Spleen (tissue), 11 donors: ENCODE data around the gene ZNF652. TPM values are rescaled to one million over a fixed set of nuclear protein-coding genes. Genes with fewer than 3 reads are reported as not detected.
"Not testable (repeated sequence)": the region's sequence is repeated elsewhere in the genome, so short reads cannot be mapped to it uniquely, and the experiment has no call there.

Source experiments
- DNase-seq: peaks from one replicate; pipeline ENCODE4 v3.0.0-alpha.2; 2020
- H3K27ac ChIP-seq, 8 donors: fragments of 200-600 bp; sonication (generic) in 7 of 8; 1 replicate in 4 of 8; 2 replicates in 4 of 8; pipeline versions ENCODE4 v1.5.0 to v1.8.0; 2016 to 2021; ENCODE audit warnings: inconsistent platforms in 4 of 8, mild to moderate bottlenecking in 4 of 8, moderate library complexity in 1 of 8
- H3K27me3 ChIP-seq, 7 donors: fragments of 200-600 bp; sonication (generic) in 6 of 7; replicated peaks in 1 of 7; 1 replicate in 4 of 7; 2 replicates in 3 of 7; pipeline versions ENCODE4 v1.5.0 to v1.8.0; 2016 to 2021; ENCODE audit warnings: inconsistent platforms in 3 of 7, mild to moderate bottlenecking in 1 of 7
- H3K36me3 ChIP-seq, 6 donors: fragments of 200-600 bp; sonication (generic) in 5 of 6; 1 replicate in 4 of 6; 2 replicates in 2 of 6; pipeline versions ENCODE4 v1.5.0 to v1.8.0; 2016 to 2021; ENCODE audit warnings: inconsistent platforms in 2 of 6
- H3K4me1 ChIP-seq, 6 donors: fragments of 200-600 bp; sonication (generic) in 5 of 6; 1 replicate in 3 of 6; 2 replicates in 3 of 6; pipeline versions ENCODE4 v1.5.0 to v1.8.0; 2016 to 2021; ENCODE audit warnings: inconsistent platforms in 3 of 6
- H3K4me3 ChIP-seq, 8 donors: fragments of 200-600 bp; sonication (generic) in 7 of 8; 1 replicate in 4 of 8; 2 replicates in 4 of 8; pipeline versions ENCODE4 v1.5.0 to v1.8.0; 2016 to 2021; ENCODE audit warnings: inconsistent platforms in 4 of 8, mild to moderate bottlenecking in 4 of 8, moderate library complexity in 2 of 8
- H3K9me3 ChIP-seq, 8 donors: fragments of 200-600 bp; sonication (generic) in 7 of 8; 1 replicate in 4 of 8; 2 replicates in 4 of 8; pipeline versions ENCODE4 v1.5.0 to v1.8.0; 2016 to 2021; ENCODE audit warnings: inconsistent platforms in 4 of 8
- CTCF ChIP-seq, 11 experiments: fragments of 200-600 bp in 7 of 11; fragments of 450-650 bp in 4 of 11; sonication (generic) in 4 of 11; IDR thresholded peaks in 8 of 11; conservative IDR thresholded peaks in 3 of 11; 1 replicate in 7 of 11; 2 replicates in 4 of 11; pipeline versions ENCODE4 v1.4.0 to v1.8.0; 2016 to 2021; ENCODE audit warnings: antibody characterized with exemption in 11 of 11, inconsistent platforms in 4 of 11, mild to moderate bottlenecking in 1 of 11
- POLR2A ChIP-seq, 3 donors: fragments of 450-650 bp; IDR thresholded peaks; one replicate each; pipeline ENCODE4 v1.5.1; 2017; ENCODE audit warnings: antibody characterized with exemption in 3 of 3, mild to moderate bottlenecking in 1 of 3
- POLR2AphosphoS5 ChIP-seq, 3 donors: sonication (generic); formaldehyde crosslinking; IDR thresholded peaks; one replicate each; pipeline ENCODE4 v1.5.1; 2017; ENCODE audit warnings: antibody characterized with exemption in 3 of 3
- WGBS, 5 donors: extraction: QIAGEN DNeasy Blood & Tissue Kit in 3 of 5; methylation state at CpG; one replicate each; pipeline versions ENCODE4 v1.1.5 to v1.1.7; 2013 to 2018; 5-methylcytosine and 5-hydroxymethylcytosine counted together
- intact Hi-C: fragments of 100-400 bp; cut with DNase I; formaldehyde crosslinking; loops from one replicate; pipeline ENCODE4 v1.15.0; 2023; ENCODE audit warnings: low total_unique reads
- polyA plus RNA-seq, 3 donors: library from polyadenylated mRNA; stranded (reverse); fragments of 200-250 nt; gene quantifications; one replicate each; pipeline ENCODE4 v1.2.1, GENCODE V29; 2013
- total RNA-seq, 7 donors: library from RNA; depleted of rRNA in 3 of 7; stranded (reverse); fragments of >200 nt in 3 of 7; fragmentation: NEBNext Ultra II Directional in 4 of 7; extraction: Animal tissue kit (Norgen Biotek cat#: 25700) in 4 of 7; gene quantifications; one replicate each; pipeline versions ENCODE4 v1.1.0 to v1.2.1, GENCODE V29; 2016 to 2021
- donor health status: healthy with polysubstance abuse.
- donor health status: DM: no; HTN: no; CAD: no; lungs with moderate emphysema.
- donor health status: DM: no; HTN: no; CAD: no.
- donor health status: Bipolar disorder and iron deficiency.
- donor health status: healthy.
- donor health status: DM: no; HTN: no; CAD: no.
- donor health status: DM: yes; HTN: yes; CAD: no.

ZNF652 gene
- total and polyA plus RNA-seq, 10 donors, result 18.2 to 73.9 (median 52.5) TPM

GRCh38 chr17:49393491-49394255 is 31.6 kb upstream of the ZNF652 start:
- Histone ChIP-seq H3K9me3 (no peaks in the 10 kb centered on the region), H3K4me1 (peaks cover 27 to 66% (median 54%) of the 10 kb centered on the region in 6 donors), H3K27me3 (no peaks in the 10 kb centered on the region), H3K36me3 (no peaks in the 10 kb centered on the region), H3K4me3 (no peak overlapping the region), H3K27ac (peak overlapping the region in 4 of 8 donors; percentile 23 to 62 (median 38))
- DNase-seq, result no peak
- TF ChIP-seq POLR2A (IDR thresholded peaks at IDR 0.05) (no peak), POLR2AphosphoS5 (IDR thresholded peaks at IDR 0.05) (no peak), CTCF (IDR thresholded peaks at IDR 0.05 in 8 of 11, conservative IDR thresholded peaks at IDR 0.05 in 3 of 11) (no peak)
- 55 to 65% (median 64%) methylated on average over 8 of the region's 8 CpGs for WGBS, 5 donors
- intact Hi-C loops, result no loop called here

- H3K27ac ChIP-seq, result peak overlapping the region; percentile 73 to 94 (median 89)
- intact Hi-C loops, result no loop called here
Observed at GRCh38 chr17:49390548-49391324, 28.7 kb upstream of the ZNF652 start.

GRCh38 chr17:49389514-49390347 is 27.7 kb upstream of the ZNF652 start:
- H3K27ac ChIP-seq, result peak overlapping the region; percentile 73 to 94 (median 89)
- H3K4me3 ChIP-seq, result peak overlapping the region in 1 of 8 donors; percentile 61
- H3K36me3 ChIP-seq, intact Hi-C loops, H3K27me3 ChIP-seq, H3K9me3 ChIP-seq: not testable (repeated sequence)
- peak; percentile 70 for DNase-seq
- H3K4me1 ChIP-seq, result peaks cover 39 to 79% (median 65%) of the 10 kb centered on the region in 6 donors
- TF ChIP-seq CTCF (IDR thresholded peaks at IDR 0.05 in 8 of 11, conservative IDR thresholded peaks at IDR 0.05 in 3 of 11), result peak in 1 of 11 experiments; percentile 2
- WGBS, 5 donors, result 78 to 81% (median 80%) methylated on average over 12 of the region's 12 CpGs

More at GRCh38 chr17:49390548-49391324, 28.7 kb upstream of the ZNF652 start:
- H3K4me1 ChIP-seq, result peaks cover 39 to 85% (median 70%) of the 10 kb centered on the region in 6 donors
- TF ChIP-seq POLR2AphosphoS5 (IDR thresholded peaks at IDR 0.05) (peak; percentile 53 to 72 (median 55)), POLR2A (IDR thresholded peaks at IDR 0.05) (no peak), CTCF (IDR thresholded peaks at IDR 0.05 in 8 of 11, conservative IDR thresholded peaks at IDR 0.05 in 3 of 11) (no peak)
- H3K9me3 ChIP-seq, result no peaks in the 10 kb centered on the region
- H3K27me3 ChIP-seq, result no peaks in the 10 kb centered on the region
- 28 to 34% (median 31%) methylated on average over 9 of the region's 9 CpGs for WGBS, 5 donors
- no peaks in the 10 kb centered on the region for H3K36me3 ChIP-seq
- peak overlapping the region in 3 of 8 donors; percentile 22 to 61 (median 28) for H3K4me3 ChIP-seq
- DNase-seq, result peak; percentile 86
